Keratinocyte (primary cell): ENCODE measurements around the gene JCAD. TPM values are rescaled to one million over a fixed set of nuclear protein-coding genes. Genes with fewer than 3 reads are reported as not detected.

Experiments
- DNase-seq: peaks from one replicate; pipeline ENCODE4 v3.0.0-alpha.2; 2011; ENCODE audit warnings: low read depth, missing footprints, low spot score
- FAIRE-seq: peaks from 2 replicates; lab custom pipeline; 2011; peaks lifted over from hg19 to GRCh38; lab: Jason Lieb, UNC
- H2AFZ ChIP-seq: 2 replicates; pipeline ENCODE4 v1.6.0; 2012; ENCODE audit warnings: low read length, control low read depth, inconsistent platforms; ENCODE audit not compliant: control insufficient read depth
- H3K27ac ChIP-seq: 2 replicates; pipeline ENCODE4 v1.5.1; 2011; ENCODE audit warnings: low read length; ENCODE audit not compliant: control insufficient read depth, insufficient read depth
- H3K27me3 ChIP-seq: 3 replicates; pipeline ENCODE4 v1.6.0; 2011; ENCODE audit warnings: low read length; ENCODE audit not compliant: control insufficient read depth, insufficient read depth; ENCODE audit errors: extremely low read depth
- H3K36me3 ChIP-seq, 2 experiments: 2 replicates in 1 of 2; 3 replicates in 1 of 2; pipeline ENCODE4 v1.5.1; 2011; ENCODE audit warnings: low read length in 2 of 2, mild to moderate bottlenecking in 1 of 2; ENCODE audit not compliant: control insufficient read depth in 2 of 2, insufficient read depth in 2 of 2; ENCODE audit errors: extremely low read depth in 1 of 2
- H3K4me1 ChIP-seq: 3 replicates; pipeline ENCODE4 v1.5.1; 2011; ENCODE audit warnings: low read length; ENCODE audit not compliant: control insufficient read depth, insufficient read depth; ENCODE audit errors: extremely low read depth
- H3K4me2 ChIP-seq: 3 replicates; pipeline ENCODE4 v1.6.0; 2011; ENCODE audit warnings: low read depth, low read length; ENCODE audit not compliant: control insufficient read depth, insufficient read depth; ENCODE audit errors: extremely low read depth
- H3K4me3 ChIP-seq, 3 experiments: fragments of 200-600 bp in 1 of 3; sonication (generic) in 1 of 3; 2 replicates in 2 of 3; 3 replicates in 1 of 3; pipeline ENCODE4 v1.5.1; 2011 to 2016; ENCODE audit warnings: low read length in 3 of 3, mild to moderate bottlenecking in 3 of 3, control low read depth in 2 of 3, inconsistent platforms in 1 of 3, low read depth in 1 of 3, mixed read lengths in 1 of 3, mixed run types in 1 of 3, moderate library complexity in 1 of 3; ENCODE audit not compliant: control insufficient read depth in 2 of 3, insufficient read depth in 2 of 3; ENCODE audit errors: extremely low read depth in 1 of 3
- H3K79me2 ChIP-seq: 2 replicates; pipeline ENCODE4 v1.6.0; 2012; ENCODE audit warnings: low read length; ENCODE audit not compliant: control insufficient read depth, insufficient read depth
- H3K9ac ChIP-seq: 3 replicates; pipeline ENCODE4 v1.6.0; 2011; ENCODE audit warnings: low read length; ENCODE audit not compliant: control insufficient read depth, insufficient read depth; ENCODE audit errors: extremely low read depth
- H3K9me1 ChIP-seq: 3 replicates; pipeline ENCODE4 v1.6.0; 2011; ENCODE audit warnings: low read length; ENCODE audit not compliant: control insufficient read depth, insufficient read depth; ENCODE audit errors: extremely low read depth
- H3K9me3 ChIP-seq: 2 replicates; pipeline ENCODE4 v1.5.1; 2012; ENCODE audit warnings: low read depth, low read length; ENCODE audit not compliant: control insufficient read depth
- H4K20me1 ChIP-seq: 3 replicates; pipeline ENCODE4 v1.6.0; 2011; ENCODE audit warnings: low read length; ENCODE audit not compliant: control insufficient read depth, insufficient read depth; ENCODE audit errors: extremely low read depth
- CTCF ChIP-seq, 3 experiments: IDR thresholded peaks in 1 of 3; conservative IDR thresholded peaks in 1 of 3; optimal IDR thresholded peaks in 1 of 3; 2 replicates in 2 of 3; 3 replicates in 1 of 3; pipeline versions ENCODE3 to v1.5.1; 2011; ENCODE audit warnings: low read length in 3 of 3, mild to moderate bottlenecking in 3 of 3, moderate library complexity in 2 of 3, control low read depth in 1 of 3, inconsistent platforms in 1 of 3; ENCODE audit not compliant: insufficient read depth in 2 of 3; ENCODE audit errors: extremely low read depth in 1 of 3
- EZH2 ChIP-seq: IDR thresholded peaks from one replicate; pipeline ENCODE4 v1.6.1; 2012; ENCODE audit warnings: inconsistent platforms, mild to moderate bottlenecking, low read length, moderate library complexity
- dilution Hi-C: fragments of 300-500 bp; cut with MboI; formaldehyde crosslinking; loops from one replicate; pipeline ENCODE4 v1.7.0; 2020; ENCODE audit warnings: low sequenced_read_pairs; ENCODE audit not compliant: extremely low pct_ligation_motif_present
- polyA plus RNA-seq, 5 experiments: library from polyadenylated mRNA; depleted of rRNA in 3 of 5; stranded (reverse) in 3 of 5; stranded (forward) in 1 of 5; unstranded in 1 of 5; fragments of >200 nt; gene quantifications; 1 replicate in 1 of 5; 2 replicates in 3 of 5; 3 replicates in 1 of 5; pipeline versions ENCODE4 v1.2.1 to v1.2.3, GENCODE V29; 2011 to 2012; ENCODE audit warnings: missing spikeins in 2 of 5, low read depth in 1 of 5, low replicate concordance in 1 of 5

The JCAD gene
- polyA plus RNA-seq, 1 donor (not counting 4 experiments of a cell fraction or from before 2014, with no cell fraction given) = 0.10 TPM

- no peak overlapping the region for H3K9ac ChIP-seq
- no peak overlapping the region for H3K4me3 ChIP-seq
- H3K36me3 ChIP-seq = no peaks in the 10 kb centered on the region
- no peak for TF ChIP-seq EZH2
- TF ChIP-seq CTCF (optimal IDR thresholded peaks at IDR 0.05 in 1 of 3, IDR thresholded peaks at IDR 0.05 in 1 of 3, conservative IDR thresholded peaks at IDR 0.05 in 1 of 3; ENCODE audit: extremely low read depth in 1 of 3, insufficient read depth in 2 of 3, low read length in 3 of 3) = no peak
- dilution Hi-C loops = no loop called here
- H3K4me2 ChIP-seq = no peak overlapping the region
- H3K27me3 ChIP-seq = peaks cover 35% of the 10 kb centered on the region
- DNase-seq = no peak
- H3K79me2 ChIP-seq = no peaks in the 10 kb centered on the region
- H3K27ac ChIP-seq = no peak overlapping the region
- H3K9me1 ChIP-seq = no peaks in the 10 kb centered on the region
- no peaks in the 10 kb centered on the region for H3K9me3 ChIP-seq
- no peak for FAIRE-seq
- H4K20me1 ChIP-seq = no peaks in the 10 kb centered on the region
- no peaks in the 10 kb centered on the region for H3K4me1 ChIP-seq
- no peak overlapping the region for H2AFZ ChIP-seq
Observed at GRCh38 chr10:30032125-30032524, 27.3 kb downstream of the JCAD start.

GRCh38 chr10:30029872-30030256, 29.5 kb downstream of the JCAD start:
- Histone ChIP-seq H3K79me2 (no peaks in the 10 kb centered on the region), H3K9ac (no peak overlapping the region), H3K36me3 (no peaks in the 10 kb centered on the region), H2AFZ (no peak overlapping the region), H3K4me2 (no peak overlapping the region), H4K20me1 (no peaks in the 10 kb centered on the region), H3K9me3 (no peaks in the 10 kb centered on the region), H3K4me1 (no peaks in the 10 kb centered on the region), H3K4me3 (no peak overlapping the region), H3K9me1 (no peaks in the 10 kb centered on the region), H3K27ac (no peak overlapping the region), H3K27me3 (peaks cover 43% of the 10 kb centered on the region)
- no peak for DNase-seq
- dilution Hi-C loops = no loop called here
- TF ChIP-seq EZH2 (no peak), CTCF (optimal IDR thresholded peaks at IDR 0.05 in 1 of 3, IDR thresholded peaks at IDR 0.05 in 1 of 3, conservative IDR thresholded peaks at IDR 0.05 in 1 of 3; ENCODE audit: extremely low read depth in 1 of 3, insufficient read depth in 2 of 3, low read length in 3 of 3) (no peak)
- no peak for FAIRE-seq
